GM18907 (cell line): ENCODE measurements around the gene HTR2C.
"Not testable (repeated sequence)": the region's sequence is repeated elsewhere in the genome, so short reads cannot be mapped to it uniquely, and the experiment has no call there.

Experiments used
- ATAC-seq: cut with Tn5 transposase; IDR thresholded peaks from one replicate; pipeline ENCODE4 v1.9.1; 2021; ENCODE audit warnings: mild to moderate bottlenecking, moderate library complexity; ENCODE audit not compliant: unreplicated experiment

The HTR2C gene

GRCh38 chrX:114583646-114584374 lies at the start of gene HTR2C:
TSS of gene HTR2C (plus strand) at chrX:114584086. CDS start at chrX:114726937, 142,851 bp downstream.
- ATAC-seq = no peak

- no peak for ATAC-seq
These were observed 3.5 kb upstream of the HTR2C start for GRCh38 chrX:114580336-114580735.

GRCh38 chrX:114581528-114582263 lies 2.2 kb upstream of the HTR2C start:
- no peak for ATAC-seq

GRCh38 chrX:114582264-114582632 lies 1.6 kb upstream of the HTR2C start:
- no peak for ATAC-seq

- no peak for ATAC-seq
These were observed 1.0 kb upstream of the HTR2C start for GRCh38 chrX:114582698-114583395.

- ATAC-seq = no peak
These were observed 573 bp downstream of the HTR2C start for GRCh38 chrX:114584375-114584943.

- no peak for ATAC-seq
These were observed 1.3 kb downstream of the HTR2C start for GRCh38 chrX:114584983-114585842.

- no peak for ATAC-seq
These were observed 7.2 kb downstream of the HTR2C start for GRCh38 chrX:114591121-114591520.

GRCh38 chrX:114599305-114599704 lies 15.4 kb downstream of the HTR2C start:
- ATAC-seq = no peak

- ATAC-seq = no peak
These were observed 16.0 kb downstream of the HTR2C start for GRCh38 chrX:114599911-114600310.

GRCh38 chrX:114606619-114607018 lies 22.7 kb downstream of the HTR2C start:
- ATAC-seq = not testable (repeated sequence)

- ATAC-seq = peak; percentile 82
These were observed 27.2 kb downstream of the HTR2C start for GRCh38 chrX:114611018-114611619.

- ATAC-seq = no peak
These were observed 31.9 kb downstream of the HTR2C start for GRCh38 chrX:114615765-114616164.

- ATAC-seq = peak; percentile 76
These were observed 36.0 kb downstream of the HTR2C start for GRCh38 chrX:114619874-114620273.

- no peak for ATAC-seq
These were observed 42.4 kb downstream of the HTR2C start for GRCh38 chrX:114626323-114626722.

GRCh38 chrX:114635986-114636385 lies 52.1 kb downstream of the HTR2C start:
- no peak for ATAC-seq

- ATAC-seq = no peak
These were observed 66.5 kb downstream of the HTR2C start for GRCh38 chrX:114650351-114650750.

GRCh38 chrX:114675365-114675764 lies 91.5 kb downstream of the HTR2C start:
- no peak for ATAC-seq

GRCh38 chrX:114700533-114700932 lies 116.6 kb downstream of the HTR2C start:
- not testable (repeated sequence) for ATAC-seq

GRCh38 chrX:114709406-114709805 lies 125.5 kb downstream of the HTR2C start:
- ATAC-seq = no peak
